GM23248 (cell line): Measurements from ENCODE around the gene PARP8. TPM values are rescaled to one million over a fixed set of nuclear protein-coding genes. Genes with fewer than 3 reads are reported as not detected.

Experiments
- DNase-seq: peaks from one replicate; pipeline ENCODE4 v3.0.0-alpha.2; 2015
- H2AFZ ChIP-seq: fragments of 200-600 bp; sonication (generic); 2 replicates; pipeline ENCODE4 v1.6.1; 2016; ENCODE audit warnings: antibody characterized with exemption
- H3F3A ChIP-seq: fragments of 200-600 bp; sonication (generic); 2 replicates; pipeline ENCODE4 v1.6.1; 2016; ENCODE audit warnings: mild to moderate bottlenecking, antibody characterized with exemption, mixed run types; ENCODE audit not compliant: insufficient read depth
- H3K27ac ChIP-seq: fragments of 200-600 bp; sonication (generic); 2 replicates; pipeline ENCODE4 v1.5.1; 2016; ENCODE audit warnings: mild to moderate bottlenecking
- H3K27me3 ChIP-seq: fragments of 200-600 bp; sonication (generic); replicated peaks from 2 replicates; pipeline ENCODE4 v1.6.1; 2016; ENCODE audit warnings: mild to moderate bottlenecking; ENCODE audit not compliant: insufficient read depth
- H3K36me3 ChIP-seq: fragments of 200-600 bp; sonication (generic); 2 replicates; pipeline ENCODE4 v1.6.1; 2016; ENCODE audit warnings: low read depth, mild to moderate bottlenecking
- H3K4me1 ChIP-seq: fragments of 200-600 bp; sonication (generic); 2 replicates; pipeline ENCODE4 v1.6.1; 2016; ENCODE audit warnings: mild to moderate bottlenecking; ENCODE audit not compliant: insufficient read depth
- H3K4me2 ChIP-seq: fragments of 200-600 bp; sonication (generic); one replicate; pipeline ENCODE4 v1.6.1; 2016; ENCODE audit warnings: mild to moderate bottlenecking; ENCODE audit not compliant: unreplicated experiment
- H3K4me3 ChIP-seq: fragments of 200-600 bp; sonication (generic); 2 replicates; pipeline ENCODE4 v1.5.1; 2016; ENCODE audit warnings: mild to moderate bottlenecking
- H3K79me2 ChIP-seq: fragments of 200-600 bp; sonication (generic); 2 replicates; pipeline ENCODE4 v1.6.1; 2016; ENCODE audit warnings: mild to moderate bottlenecking; ENCODE audit not compliant: insufficient read depth
- H3K9ac ChIP-seq: fragments of 200-600 bp; sonication (generic); 2 replicates; pipeline ENCODE4 v1.6.1; 2016; ENCODE audit warnings: mild to moderate bottlenecking
- H3K9me2 ChIP-seq: fragments of 200-600 bp; sonication (generic); 2 replicates; pipeline ENCODE4 v1.6.1; 2016; ENCODE audit warnings: mixed run types, mild to moderate bottlenecking, moderate library complexity; ENCODE audit not compliant: insufficient read depth
- H3K9me3 ChIP-seq: fragments of 200-600 bp; sonication (generic); one replicate; pipeline ENCODE4 v1.6.1; 2017; ENCODE audit warnings: low read depth
- H4K20me1 ChIP-seq: fragments of 200-600 bp; sonication (generic); 2 replicates; pipeline ENCODE4 v1.6.0; 2016; ENCODE audit not compliant: insufficient read depth
- EZH2 ChIP-seq: fragments of 200-600 bp; sonication (generic); IDR thresholded peaks from 2 replicates; pipeline ENCODE4 v1.6.1; 2018; ENCODE audit warnings: antibody characterized with exemption, mild to moderate bottlenecking; ENCODE audit not compliant: insufficient read depth, poor library complexity, severe bottlenecking
- EZH2phosphoT487 ChIP-seq: fragments of 200-600 bp; sonication (generic); IDR thresholded peaks from 2 replicates; pipeline ENCODE4 v1.6.1; 2018; ENCODE audit warnings: antibody characterized with exemption, moderate library complexity, mild to moderate bottlenecking, low read depth; ENCODE audit not compliant: insufficient read depth
- WGBS, 2 experiments: methylation state at CpG; one replicate each; pipeline ENCODE4 v1.1.6; 2015 to 2017; ENCODE audit warnings: low lambda C conversion rate in 2 of 2, low coverage in 1 of 2; ENCODE audit errors: missing lambda C conversion rate in 2 of 2; 5-methylcytosine and 5-hydroxymethylcytosine counted together
- in situ Hi-C: fragments of 300-500 bp; cut with MboI; formaldehyde crosslinking; loops from 2 replicates; pipeline ENCODE4 v1.15.0; 2020
- polyA plus RNA-seq: library from polyadenylated mRNA; unstranded; fragments of >200 nt; fragmentation: Nextera tagmentation; extraction: Ambion mirVana; gene quantifications from 2 replicates; pipeline ENCODE4 v1.2.1, GENCODE V29; 2016
- total RNA-seq: library from RNA; depleted of rRNA; stranded (reverse); fragments of >200 nt; shearing (Covaris generic); gene quantifications from 2 replicates; pipeline ENCODE4 v1.2.3, GENCODE V29; 2014

Gene PARP8
- total and polyA plus RNA-seq, 2 experiments from 2014 or later = 1.1 to 2.5 TPM

- Histone ChIP-seq H3K4me2 (no peak overlapping the region), H3K4me1 (no peaks in the 10 kb centered on the region), H3K36me3 (no peaks in the 10 kb centered on the region), H2AFZ (no peak overlapping the region), H3K79me2 (no peaks in the 10 kb centered on the region), H4K20me1 (no peaks in the 10 kb centered on the region), H3K27me3 (no peaks in the 10 kb centered on the region), H3F3A (no peaks in the 10 kb centered on the region), H3K9ac (no peak overlapping the region), H3K9me3 (no peaks in the 10 kb centered on the region), H3K4me3 (no peak overlapping the region), H3K27ac (no peak overlapping the region), H3K9me2 (no peaks in the 10 kb centered on the region)
- in situ Hi-C loops = no loop called here
- TF ChIP-seq EZH2 = no peak
- TF ChIP-seq EZH2phosphoT487 = no peak
- no peak for DNase-seq
Observed at GRCh38 chr5:50786073-50786472, 119.6 kb downstream of the PARP8 start.

GRCh38 chr5:50791813-50792212, 125.4 kb downstream of the PARP8 start:
- no peak for TF ChIP-seq EZH2phosphoT487
- TF ChIP-seq EZH2 = no peak
- H3K9me3 ChIP-seq = no peaks in the 10 kb centered on the region
- no peaks in the 10 kb centered on the region for H3K36me3 ChIP-seq
- no peak overlapping the region for H3K4me2 ChIP-seq
- no peaks in the 10 kb centered on the region for H3F3A ChIP-seq
- no peaks in the 10 kb centered on the region for H3K79me2 ChIP-seq
- 83 to 89% methylated on average over 5 of the region's 5 CpGs for WGBS, 2 experiments
- H4K20me1 ChIP-seq = no peaks in the 10 kb centered on the region
- H3K9ac ChIP-seq = no peak overlapping the region
- no peaks in the 10 kb centered on the region for H3K9me2 ChIP-seq
- H3K27ac ChIP-seq = no peak overlapping the region
- no peak overlapping the region for H2AFZ ChIP-seq
- H3K4me3 ChIP-seq = no peak overlapping the region
- no peaks in the 10 kb centered on the region for H3K4me1 ChIP-seq
- in situ Hi-C loops = no loop called here
- DNase-seq = no peak
- H3K27me3 ChIP-seq = no peaks in the 10 kb centered on the region

- Histone ChIP-seq H3K4me3 (no peak overlapping the region), H3K9me3 (no peaks in the 10 kb centered on the region), H3F3A (no peaks in the 10 kb centered on the region), H3K9ac (no peak overlapping the region), H3K4me1 (no peaks in the 10 kb centered on the region), H3K36me3 (no peaks in the 10 kb centered on the region), H2AFZ (no peak overlapping the region), H3K79me2 (no peaks in the 10 kb centered on the region), H3K27ac (no peak overlapping the region), H3K27me3 (no peaks in the 10 kb centered on the region), H3K4me2 (no peak overlapping the region), H4K20me1 (no peaks in the 10 kb centered on the region), H3K9me2 (no peaks in the 10 kb centered on the region)
- 84% methylated on average over 5 of the region's 5 CpGs for WGBS, 2 experiments
- in situ Hi-C loops = no loop called here
- DNase-seq = no peak
- TF ChIP-seq EZH2 = no peak
- TF ChIP-seq EZH2phosphoT487 = no peak
Observed at GRCh38 chr5:50792843-50793242, 126.4 kb downstream of the PARP8 start.

DNA sequence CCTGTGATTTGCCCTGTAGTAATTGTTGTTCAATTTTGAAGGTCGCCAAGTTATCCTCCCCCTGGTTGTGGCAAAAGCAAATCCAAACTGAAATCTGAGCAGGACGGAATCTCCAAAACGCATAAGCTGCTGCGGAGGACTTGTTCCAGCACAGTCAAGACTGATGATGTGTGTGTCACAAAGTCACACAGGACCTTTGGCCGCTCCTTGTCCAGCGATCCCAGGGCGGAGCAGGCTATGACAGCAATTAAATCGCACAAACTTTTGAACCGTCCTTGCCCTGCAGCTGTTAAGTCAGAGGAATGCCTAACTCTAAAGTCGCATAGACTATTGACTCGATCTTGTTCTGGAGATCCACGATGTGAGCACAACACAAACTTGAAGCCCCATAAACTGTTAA, 128.4 kb downstream of the PARP8 start:
- no peak overlapping the region for H2AFZ ChIP-seq
- WGBS, 2 experiments = 85 to 88% methylated on average over 12 of the region's 12 CpGs
- DNase-seq = no peak
- H3K4me2 ChIP-seq = no peak overlapping the region
- in situ Hi-C loops = no loop called here
- H3K9me2 ChIP-seq = no peaks in the 10 kb centered on the region
- no peak overlapping the region for H3K4me3 ChIP-seq
- no peak overlapping the region for H3K9ac ChIP-seq
- H3K79me2 ChIP-seq = no peaks in the 10 kb centered on the region
- H3K36me3 ChIP-seq = no peaks in the 10 kb centered on the region
- no peaks in the 10 kb centered on the region for H3K27me3 ChIP-seq
- no peaks in the 10 kb centered on the region for H3F3A ChIP-seq
- TF ChIP-seq EZH2 = no peak
- no peaks in the 10 kb centered on the region for H4K20me1 ChIP-seq
- no peak overlapping the region for H3K27ac ChIP-seq
- H3K4me1 ChIP-seq = no peaks in the 10 kb centered on the region
- H3K9me3 ChIP-seq = no peaks in the 10 kb centered on the region

DNA sequence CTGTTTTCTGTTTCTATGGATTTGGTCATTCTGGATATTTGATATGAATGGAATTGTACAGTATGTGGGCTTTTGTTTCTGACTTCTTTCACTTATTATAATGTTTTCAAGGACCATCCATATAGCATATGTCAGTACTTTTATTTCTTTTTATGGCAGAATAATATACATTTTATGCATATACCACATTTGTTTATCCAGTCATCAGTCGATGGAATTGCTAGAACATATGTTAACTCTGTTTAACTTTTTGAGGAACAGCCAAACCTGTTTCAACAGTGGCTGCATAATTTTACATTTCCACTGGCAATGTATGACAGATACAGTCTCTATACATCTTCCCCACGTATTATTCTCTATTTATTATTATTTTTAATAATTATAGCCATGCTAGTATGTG, 131.6 kb downstream of the PARP8 start:
- Histone ChIP-seq H3K36me3 (no peaks in the 10 kb centered on the region), H2AFZ (no peak overlapping the region), H3K9ac (no peak overlapping the region), H3K9me3 (no peaks in the 10 kb centered on the region), H3K9me2 (no peaks in the 10 kb centered on the region), H4K20me1 (no peaks in the 10 kb centered on the region), H3K4me3 (no peak overlapping the region), H3K4me1 (no peaks in the 10 kb centered on the region), H3K4me2 (no peak overlapping the region), H3F3A (no peaks in the 10 kb centered on the region), H3K79me2 (no peaks in the 10 kb centered on the region), H3K27ac (no peak overlapping the region), H3K27me3 (no peaks in the 10 kb centered on the region)
- TF ChIP-seq EZH2 (no peak), EZH2phosphoT487 (no peak)
- in situ Hi-C loops = no loop called here
- DNase-seq = no peak
- 47 to 60% methylated on average over 2 of the region's 2 CpGs for WGBS, 2 experiments
